HG03280 (cell line): ENCODE results near the gene CREM.

Source experiments
- ATAC-seq: cut with Tn5 transposase; IDR thresholded peaks from one replicate; pipeline ENCODE4 v1.9.1; 2021; ENCODE audit warnings: mild to moderate bottlenecking, moderate library complexity; ENCODE audit not compliant: unreplicated experiment

The CREM gene

DNA sequence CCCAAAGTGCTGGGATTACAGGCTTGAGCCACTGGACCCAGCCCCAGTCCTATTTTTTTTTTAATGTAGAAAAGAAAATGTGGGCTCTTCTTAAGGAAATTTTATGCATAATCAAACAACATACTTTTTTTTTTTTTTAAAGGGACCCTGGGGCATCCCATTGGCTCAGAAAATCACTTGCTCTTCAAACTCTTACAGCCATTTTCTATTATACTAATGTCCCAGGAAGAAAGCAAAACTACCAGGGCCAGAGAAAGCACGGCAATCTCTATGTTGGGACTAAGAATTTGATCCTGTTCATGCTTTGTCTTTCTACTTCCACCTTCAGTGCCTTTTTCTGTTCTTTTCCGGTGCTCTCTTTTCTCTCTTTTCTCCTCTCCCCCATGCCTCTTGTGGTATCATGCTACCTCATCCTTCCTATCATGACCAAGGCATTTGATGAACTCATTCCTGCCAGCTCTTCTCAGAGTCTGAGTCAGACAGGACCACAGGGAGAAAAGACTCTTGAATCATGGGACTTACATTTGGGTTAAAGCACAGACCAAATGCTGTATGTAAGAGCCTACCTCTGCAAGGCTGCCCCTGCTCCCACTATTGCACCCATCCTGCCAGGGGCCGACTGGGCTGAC lies 133.2 kb downstream of the CREM start:
- no peak for ATAC-seq

GRCh38 chr10:35262436-35262835 lies 135.8 kb downstream of the CREM start:
- no peak for ATAC-seq
